ENCODE data around the gene IGFBP4.

DNA sequence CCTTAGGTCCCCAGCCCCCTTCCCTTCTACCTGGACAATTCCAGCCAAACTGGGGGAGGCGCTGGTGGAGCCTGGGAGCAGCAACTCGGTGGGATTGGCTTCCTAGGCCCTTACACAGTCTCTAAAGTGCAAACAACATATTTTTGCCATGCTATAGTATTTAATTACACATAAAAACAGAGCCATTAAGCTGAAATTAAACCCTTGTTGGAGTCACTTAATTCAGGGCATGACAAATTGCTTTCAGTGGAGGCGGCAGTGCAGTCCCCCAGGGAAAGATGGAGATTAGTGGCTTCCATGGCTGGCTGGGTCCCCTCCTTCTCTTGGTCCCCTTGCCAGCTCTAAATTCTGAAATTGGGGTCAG is 17.3 kb downstream of the IGFBP4 start:
- TF ChIP-seq, protein P1, sequence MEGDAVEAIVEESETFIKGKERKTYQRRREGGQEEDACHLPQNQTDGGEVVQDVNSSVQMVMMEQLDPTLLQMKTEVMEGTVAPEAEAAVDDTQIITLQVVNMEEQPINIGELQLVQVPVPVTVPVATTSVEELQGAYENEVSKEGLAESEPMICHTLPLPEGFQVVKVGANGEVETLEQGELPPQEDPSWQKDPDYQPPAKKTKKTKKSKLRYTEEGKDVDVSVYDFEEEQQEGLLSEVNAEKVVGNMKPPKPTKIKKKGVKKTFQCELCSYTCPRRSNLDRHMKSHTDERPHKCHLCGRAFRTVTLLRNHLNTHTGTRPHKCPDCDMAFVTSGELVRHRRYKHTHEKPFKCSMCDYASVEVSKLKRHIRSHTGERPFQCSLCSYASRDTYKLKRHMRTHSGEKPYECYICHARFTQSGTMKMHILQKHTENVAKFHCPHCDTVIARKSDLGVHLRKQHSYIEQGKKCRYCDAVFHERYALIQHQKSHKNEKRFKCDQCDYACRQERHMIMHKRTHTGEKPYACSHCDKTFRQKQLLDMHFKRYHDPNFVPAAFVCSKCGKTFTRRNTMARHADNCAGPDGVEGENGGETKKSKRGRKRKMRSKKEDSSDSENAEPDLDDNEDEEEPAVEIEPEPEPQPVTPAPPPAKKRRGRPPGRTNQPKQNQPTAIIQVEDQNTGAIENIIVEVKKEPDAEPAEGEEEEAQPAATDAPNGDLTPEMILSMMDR (conservative IDR thresholded peaks at IDR 0.05; ENCODE audit: low read depth, low read length) = no peak
- TF ChIP-seq CEBPB (IDR thresholded peaks at IDR 0.05; ENCODE audit: low read depth, low read length) (no peak), SMC3 (IDR thresholded peaks at IDR 0.05; ENCODE audit: low read depth, low read length) (no peak), NFE2L2 (IDR thresholded peaks at IDR 0.05; ENCODE audit: low read depth, low read length) (no peak), POLR2A (IDR thresholded peaks at IDR 0.05; ENCODE audit: low read depth, low read length) (no peak), BHLHE40 (IDR thresholded peaks at IDR 0.05; ENCODE audit: low read depth, low read length) (no peak), FOS (IDR thresholded peaks at IDR 0.05; ENCODE audit: low read depth, low read length) (no peak), RCOR1 (IDR thresholded peaks at IDR 0.05; ENCODE audit: insufficient replicate concordance, low read length) (no peak)
- TF ChIP-seq, protein P2, sequence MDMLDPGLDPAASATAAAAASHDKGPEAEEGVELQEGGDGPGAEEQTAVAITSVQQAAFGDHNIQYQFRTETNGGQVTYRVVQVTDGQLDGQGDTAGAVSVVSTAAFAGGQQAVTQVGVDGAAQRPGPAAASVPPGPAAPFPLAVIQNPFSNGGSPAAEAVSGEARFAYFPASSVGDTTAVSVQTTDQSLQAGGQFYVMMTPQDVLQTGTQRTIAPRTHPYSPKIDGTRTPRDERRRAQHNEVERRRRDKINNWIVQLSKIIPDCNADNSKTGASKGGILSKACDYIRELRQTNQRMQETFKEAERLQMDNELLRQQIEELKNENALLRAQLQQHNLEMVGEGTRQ (IDR thresholded peaks at IDR 0.05; ENCODE audit: low read depth, low read length) = no peak
- TF ChIP-seq, protein P3, sequence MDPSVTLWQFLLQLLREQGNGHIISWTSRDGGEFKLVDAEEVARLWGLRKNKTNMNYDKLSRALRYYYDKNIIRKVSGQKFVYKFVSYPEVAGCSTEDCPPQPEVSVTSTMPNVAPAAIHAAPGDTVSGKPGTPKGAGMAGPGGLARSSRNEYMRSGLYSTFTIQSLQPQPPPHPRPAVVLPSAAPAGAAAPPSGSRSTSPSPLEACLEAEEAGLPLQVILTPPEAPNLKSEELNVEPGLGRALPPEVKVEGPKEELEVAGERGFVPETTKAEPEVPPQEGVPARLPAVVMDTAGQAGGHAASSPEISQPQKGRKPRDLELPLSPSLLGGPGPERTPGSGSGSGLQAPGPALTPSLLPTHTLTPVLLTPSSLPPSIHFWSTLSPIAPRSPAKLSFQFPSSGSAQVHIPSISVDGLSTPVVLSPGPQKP (IDR thresholded peaks at IDR 0.05; ENCODE audit: borderline replicate concordance, low read depth, low read length) = no peak
